ENCODE measurements around the gene CLDN9.

DNA sequence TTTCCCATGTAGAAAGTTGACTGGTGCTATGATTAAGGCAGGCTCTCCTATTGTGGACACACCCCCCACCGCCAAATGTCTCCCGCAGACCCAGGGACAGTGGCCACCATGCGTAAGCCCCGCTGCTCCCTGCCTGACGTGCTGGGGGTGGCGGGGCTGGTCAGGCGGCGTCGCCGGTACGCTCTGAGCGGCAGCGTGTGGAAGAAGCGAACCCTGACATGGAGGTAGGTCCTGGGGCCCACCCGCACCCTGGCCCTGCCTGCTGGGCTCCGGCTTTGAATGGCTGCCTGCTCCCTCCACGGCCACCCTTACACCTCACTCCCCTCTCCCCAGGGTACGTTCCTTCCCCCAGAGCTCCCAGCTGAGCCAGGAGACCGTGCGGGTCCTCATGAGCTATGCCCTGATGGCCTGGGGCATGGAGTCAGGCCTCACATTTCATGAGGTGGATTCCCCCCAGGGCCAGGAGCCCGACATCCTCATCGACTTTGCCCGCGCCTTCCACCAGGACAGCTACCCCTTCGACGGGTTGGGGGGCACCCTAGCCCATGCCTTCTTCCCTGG is 37.3 kb downstream of the CLDN9 start:
- TF ChIP-seq, protein P1, sequence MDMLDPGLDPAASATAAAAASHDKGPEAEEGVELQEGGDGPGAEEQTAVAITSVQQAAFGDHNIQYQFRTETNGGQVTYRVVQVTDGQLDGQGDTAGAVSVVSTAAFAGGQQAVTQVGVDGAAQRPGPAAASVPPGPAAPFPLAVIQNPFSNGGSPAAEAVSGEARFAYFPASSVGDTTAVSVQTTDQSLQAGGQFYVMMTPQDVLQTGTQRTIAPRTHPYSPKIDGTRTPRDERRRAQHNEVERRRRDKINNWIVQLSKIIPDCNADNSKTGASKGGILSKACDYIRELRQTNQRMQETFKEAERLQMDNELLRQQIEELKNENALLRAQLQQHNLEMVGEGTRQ (IDR thresholded peaks at IDR 0.05) = no peak
- no peak for TF ChIP-seq NPAS2 (CRISPR knock-in tag; IDR thresholded peaks at IDR 0.05; ENCODE audit: borderline replicate concordance)
- no peak for TF ChIP-seq CBX8 (IDR thresholded peaks at IDR 0.05)
- TF ChIP-seq POLR2A (IDR thresholded peaks at IDR 0.05; ENCODE audit: low read length) = no peak
- no peak for TF ChIP-seq RFX5 (IDR thresholded peaks at IDR 0.05)
- TF ChIP-seq EP300 (IDR thresholded peaks at IDR 0.05) = no peak
- no peak for TF ChIP-seq CTCF (IDR thresholded peaks at IDR 0.05)
- TF ChIP-seq HDAC2 (IDR thresholded peaks at IDR 0.05) = no peak
- TF ChIP-seq CBX2 (IDR thresholded peaks at IDR 0.05; ENCODE audit: borderline replicate concordance, low read depth) = no peak
- no peak for TF ChIP-seq TP53 (CRISPR knock-in tag; IDR thresholded peaks at IDR 0.05)
- TF ChIP-seq, protein P2, sequence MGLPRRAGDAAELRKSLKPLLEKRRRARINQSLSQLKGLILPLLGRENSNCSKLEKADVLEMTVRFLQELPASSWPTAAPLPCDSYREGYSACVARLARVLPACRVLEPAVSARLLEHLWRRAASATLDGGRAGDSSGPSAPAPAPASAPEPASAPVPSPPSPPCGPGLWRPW (IDR thresholded peaks at IDR 0.05) = no peak

Data from A549 (cell line).